Activated T-cell treated with anti-CD3 and anti-CD28 coated beads for 48 hours (primary cell): ENCODE measurements around the gene YTHDC1.
A peak's percentile ranks its signal among the peaks of the same experiment; 100 is the strongest.
"Not testable (repeated sequence)": the region's sequence is repeated elsewhere in the genome, so short reads cannot be mapped to it uniquely, and the experiment has no call there.

Experiments used
- DNase-seq: peaks from one replicate; pipeline ENCODE4 v3.0.0-alpha.2; 2020; ENCODE audit warnings: low read depth

The YTHDC1 gene

DNA sequence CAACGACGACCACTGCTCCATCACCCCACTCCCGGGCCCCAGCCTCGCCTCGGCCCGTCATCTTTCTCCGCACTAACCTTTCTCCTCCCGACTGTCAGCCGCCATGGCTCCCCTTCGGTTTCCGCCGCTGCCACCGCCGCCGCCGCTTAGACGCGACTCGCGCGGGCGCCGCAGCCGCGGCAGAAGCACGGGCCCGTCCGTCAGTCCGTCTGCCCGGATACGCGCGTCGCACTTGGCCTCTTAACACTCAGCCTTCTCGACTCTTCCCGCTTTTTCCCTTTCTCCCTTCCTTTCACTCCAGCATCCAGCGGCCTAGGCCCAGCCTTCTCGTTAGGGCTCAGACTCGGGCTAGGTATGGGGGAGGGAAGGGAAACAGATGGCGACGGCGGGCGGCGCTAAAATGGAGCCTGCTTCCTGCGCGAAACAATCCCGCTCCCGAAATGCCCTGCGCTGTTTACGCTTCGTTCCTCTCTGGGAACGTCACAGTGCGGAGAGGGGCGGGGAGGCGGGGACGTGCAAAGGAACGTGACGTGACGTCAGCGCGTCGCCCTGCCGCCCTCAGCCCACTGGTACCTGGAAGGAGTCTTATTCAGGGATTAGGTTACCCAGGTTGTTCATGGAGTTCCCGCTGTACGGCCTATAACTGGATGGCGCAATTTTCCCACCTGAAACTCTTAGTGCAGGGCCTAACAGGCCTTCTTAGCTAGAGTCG lies at the start of gene YTHDC1:
Gene YTHDC1, minus strand, starts transcription at position 442 of the 712 bp plus-strand sequence. Its CDS starts 337 bp downstream, at position 105.
- peak; percentile 89 for DNase-seq

DNA sequence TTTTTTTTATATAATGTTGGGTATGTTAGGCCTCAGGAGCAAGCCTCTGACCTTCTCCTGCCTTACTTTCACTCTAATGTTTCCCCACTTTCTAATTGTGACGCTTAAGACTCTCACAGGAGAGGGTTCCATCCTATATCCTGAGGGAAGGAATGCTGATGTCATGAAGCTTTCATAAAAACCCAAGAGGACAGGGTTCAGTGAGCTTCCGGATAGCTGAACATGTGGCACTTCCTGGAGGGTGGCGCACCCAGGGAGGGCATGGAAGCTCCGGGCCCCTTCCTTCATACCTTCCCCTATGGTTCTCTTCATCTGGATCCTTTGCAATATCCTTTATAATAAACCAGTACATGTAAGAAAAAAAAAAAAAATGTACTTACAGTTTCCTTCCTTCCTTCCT lies 49.4 kb upstream of the YTHDC1 start:
- no peak for DNase-seq

DNA sequence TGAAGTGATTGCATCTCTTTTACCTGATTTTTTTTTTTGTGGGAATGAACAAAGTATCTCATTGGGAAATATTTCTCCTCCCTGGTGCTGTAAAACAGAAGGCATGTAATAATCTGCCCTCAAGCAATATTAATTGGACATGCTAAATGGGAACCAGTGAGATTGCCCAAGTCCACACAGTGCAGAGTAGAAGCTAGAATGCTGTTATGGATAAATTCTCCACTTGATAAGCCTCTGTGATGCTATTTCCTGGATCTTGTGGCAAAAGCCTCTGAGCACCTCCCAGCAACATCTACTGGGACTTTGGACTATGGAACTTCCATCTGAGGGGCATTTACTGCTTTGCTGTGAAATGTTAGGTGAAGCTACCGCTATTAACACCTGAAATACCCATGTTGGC lies 46.9 kb upstream of the YTHDC1 start:
- DNase-seq = no peak

DNA sequence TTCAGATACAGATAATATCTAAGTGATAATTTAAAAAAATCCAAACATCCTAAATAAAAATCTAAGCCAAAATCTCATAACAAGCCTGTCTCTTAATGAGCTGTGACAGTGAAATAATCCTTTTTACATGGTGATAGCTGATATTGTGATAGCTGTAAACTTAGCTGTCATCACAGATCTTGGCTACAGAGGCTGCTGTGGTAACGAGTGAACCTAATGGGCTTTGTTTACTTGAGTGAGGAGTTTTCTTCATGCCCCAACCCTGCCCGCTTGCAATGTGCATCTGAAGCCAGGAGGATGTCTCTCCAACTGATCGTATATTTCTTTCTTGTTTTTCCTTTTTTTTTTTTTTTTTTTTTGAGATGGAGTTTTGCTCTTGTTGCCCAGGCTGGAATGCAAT lies 41.5 kb upstream of the YTHDC1 start:
- no peak for DNase-seq

DNA sequence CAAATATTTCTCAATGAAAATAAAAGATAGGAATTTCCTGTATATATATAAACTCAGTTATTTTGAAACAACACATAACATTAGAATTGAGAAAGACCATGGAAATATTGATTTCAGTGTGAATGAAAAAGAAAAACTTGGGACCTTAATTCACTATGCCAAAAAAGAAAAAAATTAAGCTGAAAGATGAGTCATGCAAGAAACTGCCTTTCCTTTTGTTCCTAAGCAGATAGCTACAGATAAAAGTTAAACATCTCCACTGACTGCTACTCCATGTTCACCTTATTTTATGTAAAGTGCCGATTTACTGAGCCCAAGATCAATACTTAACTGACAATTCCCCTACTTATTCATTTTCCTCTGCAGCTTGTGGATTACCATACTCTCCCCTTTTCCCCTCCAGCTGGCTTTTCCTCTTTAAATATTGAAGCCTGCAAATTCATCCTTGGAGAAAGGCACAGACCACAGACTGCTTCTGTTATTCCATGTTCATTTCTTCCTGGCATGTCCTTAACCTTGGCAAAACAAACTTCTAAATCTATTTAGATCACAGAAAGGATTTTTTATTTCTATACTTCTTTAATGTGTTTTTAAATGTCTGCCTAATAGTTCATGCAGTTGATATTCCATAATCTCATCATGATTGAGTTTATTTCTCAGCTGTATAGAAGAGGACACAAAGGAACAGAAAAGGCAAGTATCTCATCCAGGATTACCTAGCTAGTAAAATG lies 40.5 kb upstream of the YTHDC1 start:
- no peak for DNase-seq

DNA sequence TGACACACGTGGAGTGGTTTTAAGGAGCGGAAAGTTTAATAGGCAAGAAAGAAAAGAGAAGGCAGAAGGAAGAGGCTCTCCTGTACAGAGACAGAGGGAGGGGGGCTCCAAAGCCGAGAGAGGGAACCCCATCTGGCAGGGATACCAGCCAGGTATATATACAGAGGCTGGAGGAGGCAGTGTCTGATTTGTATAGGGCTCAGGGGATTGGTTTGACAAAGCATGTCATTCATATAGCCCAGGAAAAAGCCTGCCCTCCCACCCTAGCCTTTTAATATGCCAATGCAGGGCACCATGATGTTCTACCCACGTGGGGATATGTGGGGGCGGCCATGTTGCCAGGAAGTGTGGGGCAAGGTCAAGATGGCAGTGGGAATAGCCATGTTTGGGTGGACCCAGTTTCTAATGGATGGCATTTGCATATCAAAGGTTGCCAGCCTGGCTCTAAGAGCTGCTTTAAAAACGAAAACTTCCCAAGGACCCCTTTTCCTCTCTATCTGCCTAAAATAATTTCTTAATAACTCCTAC lies 39.6 kb upstream of the YTHDC1 start:
- DNase-seq = not testable (repeated sequence)

DNA sequence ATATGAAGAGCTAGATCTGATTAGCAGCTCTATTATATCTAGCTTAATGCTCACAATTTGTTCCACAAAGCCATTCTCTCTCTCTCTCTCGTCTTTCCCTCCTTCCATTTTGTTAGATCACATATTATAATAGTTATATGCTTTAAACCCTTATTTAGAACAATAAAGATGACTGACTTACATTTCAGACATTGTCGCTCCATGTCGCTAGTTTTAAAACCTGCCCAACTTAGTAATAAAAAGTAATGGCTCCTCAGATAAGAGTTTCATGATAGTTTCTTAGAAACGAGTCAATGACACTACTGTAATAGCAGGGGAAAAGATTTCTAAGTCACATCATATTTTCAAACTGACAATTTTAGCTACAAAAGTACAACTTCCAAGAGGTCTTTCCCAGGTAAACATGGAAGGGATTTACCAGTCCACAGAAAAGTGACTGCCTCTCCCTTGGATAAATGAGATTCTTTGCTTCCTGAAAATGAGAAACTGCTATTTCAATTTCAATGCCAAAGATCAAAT lies 38.5 kb upstream of the YTHDC1 start:
- no peak for DNase-seq

DNA sequence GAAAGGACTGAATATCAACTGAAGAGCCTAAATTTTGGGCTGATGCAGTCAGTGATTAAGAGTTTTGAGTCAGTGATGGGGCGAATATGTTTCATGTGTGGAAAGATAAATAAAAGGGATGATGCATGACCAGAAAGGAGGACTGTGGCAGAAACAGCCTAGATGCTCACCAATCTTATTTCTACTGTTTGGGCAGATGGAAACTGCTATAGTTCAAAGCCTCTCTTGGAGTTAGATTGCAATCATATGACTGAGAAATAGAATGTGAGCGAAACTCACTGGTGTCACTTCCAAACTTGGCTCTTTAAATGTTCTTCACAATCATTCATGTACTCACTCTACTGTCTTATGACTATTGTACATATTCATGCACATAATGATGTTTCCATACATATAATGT lies 35.4 kb upstream of the YTHDC1 start:
- DNase-seq = no peak

DNA sequence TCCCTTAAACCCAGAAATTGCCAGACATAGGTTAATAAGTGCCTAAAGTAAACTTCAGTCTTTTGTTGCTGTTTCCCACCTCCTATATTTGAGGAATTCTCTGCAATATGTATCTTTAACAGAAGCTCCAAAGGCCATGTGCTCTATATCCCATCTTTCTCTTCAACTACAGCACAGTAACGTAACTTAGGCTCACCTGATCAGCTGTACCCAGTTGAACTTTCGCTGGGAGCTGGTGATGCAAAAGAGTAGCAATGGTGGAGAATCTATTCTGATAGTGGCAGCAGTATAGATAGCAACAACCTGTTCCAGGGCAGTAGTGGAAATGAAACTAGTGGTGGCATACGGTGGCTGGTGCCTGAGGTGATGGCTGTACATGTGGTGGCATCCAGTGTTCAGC lies 33.2 kb upstream of the YTHDC1 start:
- DNase-seq = no peak

DNA sequence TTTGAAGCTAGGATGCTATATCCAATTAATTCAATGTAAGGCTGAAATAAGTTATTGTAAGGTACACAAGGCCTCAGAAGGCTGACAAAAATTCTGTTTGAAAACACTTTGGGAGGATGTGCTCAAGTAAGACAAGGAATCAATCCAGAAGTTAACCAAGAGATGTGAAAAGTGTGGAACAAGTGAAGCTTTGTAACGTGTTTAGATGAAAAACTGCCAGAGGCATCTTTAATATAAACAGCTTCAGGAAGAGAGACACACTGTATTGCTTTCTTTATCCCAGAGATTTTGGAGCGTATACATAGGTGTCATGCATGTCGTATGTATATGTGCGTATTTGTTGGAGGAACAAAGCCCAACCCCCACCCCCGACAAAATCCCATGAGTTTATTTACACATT lies 28.3 kb upstream of the YTHDC1 start:
- no peak for DNase-seq

DNA sequence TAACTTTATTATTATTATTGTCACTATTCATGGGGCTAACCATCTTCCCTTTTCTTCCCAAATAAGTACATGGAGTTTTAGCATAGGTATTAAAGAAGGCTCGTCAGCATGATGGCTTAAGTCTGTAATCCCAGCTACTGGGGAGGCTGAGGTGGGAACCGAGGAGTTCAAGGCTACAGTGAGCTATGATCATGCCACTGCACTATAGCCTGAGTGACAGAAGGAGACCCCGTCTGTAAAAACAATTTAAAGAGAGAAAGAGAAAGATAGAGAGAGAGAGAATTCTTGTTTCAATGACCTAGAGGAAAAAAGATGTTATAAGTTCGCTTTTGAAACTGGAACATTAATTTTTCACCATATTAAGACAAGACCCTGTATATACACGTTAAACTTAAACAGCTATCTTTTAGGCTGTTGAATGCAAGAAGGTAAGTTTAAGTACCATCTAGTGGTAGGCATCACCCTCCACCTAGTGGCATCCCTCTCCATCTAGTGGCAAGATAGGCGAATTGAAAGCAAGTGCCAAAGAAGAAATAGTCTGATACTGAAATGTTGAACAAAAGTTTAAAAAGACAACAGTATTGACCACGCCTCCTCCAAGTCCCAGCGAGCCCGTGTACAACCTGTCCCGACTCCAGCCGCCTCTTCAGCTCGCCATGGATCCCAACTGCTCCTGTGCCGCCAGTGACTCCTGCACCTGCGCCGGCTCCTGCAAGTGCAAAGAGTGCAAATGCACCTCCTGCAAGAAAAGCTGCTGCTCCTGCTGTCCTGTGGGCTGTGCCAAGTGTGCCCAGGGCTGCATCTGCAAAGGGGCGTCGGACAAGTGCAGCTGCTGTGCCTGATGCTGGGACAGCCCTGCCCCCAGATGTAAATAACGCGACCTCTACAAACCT lies 26.0 kb upstream of the YTHDC1 start:
- DNase-seq = peak; percentile 3

DNA sequence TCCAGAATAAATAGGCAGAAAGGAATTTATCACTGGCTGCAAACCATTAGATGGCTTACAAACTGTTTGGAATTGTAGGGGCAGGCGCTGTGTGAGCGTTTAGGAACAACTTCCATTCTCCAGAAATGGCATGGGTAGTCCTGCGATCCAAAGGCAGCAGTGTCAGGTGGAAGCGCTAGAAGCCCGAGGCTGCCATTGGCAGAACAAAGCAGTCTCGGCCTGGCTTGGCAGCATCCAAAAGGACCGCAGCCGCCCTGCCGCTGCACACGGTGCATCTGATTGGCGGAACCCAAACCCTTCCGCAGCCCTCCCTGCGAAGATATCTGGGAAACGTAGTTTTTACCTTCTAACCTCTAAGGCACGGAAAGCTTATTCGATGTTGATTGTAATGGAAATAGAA lies 23.6 kb upstream of the YTHDC1 start:
- peak; percentile 49 for DNase-seq

DNA sequence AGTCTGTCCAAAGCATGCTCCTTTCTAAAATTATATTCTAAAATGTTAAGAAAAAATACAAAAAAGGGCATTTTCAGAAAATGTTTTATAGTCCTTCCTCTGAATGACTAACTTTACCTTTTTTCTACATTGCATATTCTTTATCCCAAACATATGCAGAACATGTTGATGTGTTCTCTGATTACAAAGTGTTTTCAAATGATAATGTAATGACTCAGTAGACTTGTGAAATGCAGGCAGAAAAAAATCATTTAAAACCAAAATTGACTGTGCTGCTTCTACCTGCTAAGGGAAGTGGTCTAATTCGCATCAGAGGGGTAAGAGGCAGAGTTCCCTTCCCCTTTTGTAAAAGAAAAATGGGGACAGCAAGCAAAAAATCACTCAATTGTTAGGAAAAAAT lies 22.7 kb upstream of the YTHDC1 start:
- DNase-seq = no peak

DNA sequence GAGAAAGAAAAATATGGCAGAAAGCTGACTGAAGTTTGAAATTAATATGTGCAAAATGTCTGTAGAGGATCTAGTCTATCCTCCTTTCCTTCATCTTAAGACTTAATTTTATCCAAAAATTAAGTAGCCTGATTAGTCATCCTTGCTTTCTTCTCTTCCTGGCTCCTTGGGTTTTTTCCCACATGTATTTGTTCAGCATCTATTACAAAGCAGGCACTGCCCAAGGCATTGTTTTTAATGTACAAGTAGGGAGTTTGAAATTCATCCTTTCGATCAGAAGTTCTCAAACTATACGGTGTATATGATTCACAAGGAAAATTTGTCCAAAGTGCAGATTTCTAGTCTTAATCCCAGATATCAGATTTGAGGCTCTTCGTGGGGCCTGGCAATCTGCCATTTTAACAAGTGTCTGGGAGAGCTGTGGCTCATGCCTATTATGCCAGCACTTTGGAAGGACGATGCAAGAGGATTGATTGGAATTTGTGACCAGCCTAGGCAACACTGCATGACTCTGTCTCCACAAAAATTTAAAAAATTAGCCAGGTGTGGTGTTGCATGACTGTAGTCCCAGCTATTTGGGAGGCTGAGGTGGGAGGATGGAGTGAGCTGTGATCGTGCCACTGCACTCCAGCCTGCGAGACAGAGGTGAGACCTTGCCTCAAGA lies 19.4 kb upstream of the YTHDC1 start:
- DNase-seq = no peak

DNA sequence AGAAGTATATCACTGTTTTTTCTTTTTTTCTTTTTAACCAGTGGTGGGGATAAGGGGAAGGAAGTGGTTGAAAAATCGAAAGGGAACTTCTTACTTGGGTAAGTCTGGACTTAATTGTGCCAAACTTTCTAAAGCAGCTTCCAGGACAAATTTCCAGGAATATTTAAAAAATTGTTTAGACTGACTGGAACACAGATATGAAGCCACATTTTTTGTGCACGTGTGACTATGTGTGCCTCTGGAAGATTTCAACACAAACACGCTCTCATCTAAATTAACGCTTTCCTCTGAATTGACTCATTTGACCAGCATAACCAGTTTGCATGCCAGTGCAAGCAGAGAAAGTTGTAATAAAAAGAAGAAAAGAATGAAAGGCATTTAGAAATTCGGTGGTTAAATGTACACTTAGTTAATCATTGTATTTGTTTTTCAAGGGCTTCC lies 18.8 kb upstream of the YTHDC1 start:
- no peak for DNase-seq

DNA sequence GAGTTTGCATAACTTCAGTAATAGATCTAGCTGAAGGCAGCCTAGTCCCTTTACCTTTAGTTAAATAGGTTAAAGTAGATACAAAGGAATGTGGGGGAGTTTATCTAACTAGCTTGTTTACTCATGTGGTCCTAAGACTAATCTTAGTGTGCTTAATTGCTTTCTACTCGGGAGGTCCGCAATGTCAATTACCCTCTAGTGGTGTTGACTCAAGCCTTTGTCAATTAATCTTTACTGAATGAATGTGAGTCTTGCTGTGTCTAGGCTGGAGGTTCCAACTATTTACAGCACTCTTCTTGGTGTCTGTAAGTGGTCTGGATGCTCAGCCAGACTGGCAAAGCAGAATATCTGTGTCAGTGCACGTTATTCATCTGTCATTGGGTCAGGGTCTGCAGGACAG lies 17.9 kb upstream of the YTHDC1 start:
- DNase-seq = no peak

DNA sequence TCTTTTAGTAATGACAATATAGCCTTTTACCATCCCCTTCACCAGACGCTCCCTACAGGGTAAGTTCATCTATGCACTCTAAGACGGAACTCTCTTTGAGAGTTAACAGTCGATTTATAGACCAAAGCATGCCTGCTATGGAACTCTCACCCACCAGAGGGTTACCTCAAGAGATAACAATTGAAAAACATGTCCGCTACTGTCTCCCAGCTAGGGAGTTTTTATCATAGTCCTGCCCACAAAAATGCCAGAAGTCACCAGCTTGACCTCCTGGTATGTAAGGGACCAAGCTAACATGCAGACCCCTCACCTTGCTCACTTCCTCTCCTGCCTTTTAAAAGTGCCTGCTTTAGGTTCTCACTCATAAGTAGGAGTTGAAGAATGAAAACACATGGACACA lies 16.7 kb upstream of the YTHDC1 start:
- no peak for DNase-seq

DNA sequence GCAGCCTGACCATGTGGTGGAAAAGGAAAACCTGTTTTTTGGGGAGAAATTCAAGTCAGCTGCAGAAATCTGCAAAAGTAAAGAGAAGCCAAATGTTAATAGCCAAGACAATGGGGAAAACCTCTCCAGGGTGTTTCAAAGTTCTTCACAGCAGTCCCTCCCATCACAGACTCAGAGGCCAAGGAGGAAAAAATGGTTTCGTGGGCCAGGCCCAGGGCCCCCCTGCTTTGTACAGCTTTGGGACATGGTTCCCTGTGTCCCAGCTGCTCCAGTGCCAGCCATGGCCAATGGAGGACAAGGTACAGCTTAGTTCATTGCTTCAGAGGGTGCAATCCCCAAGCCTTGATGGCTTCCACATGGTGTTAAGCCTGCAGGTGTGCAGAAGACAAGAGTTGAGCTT lies 15.2 kb upstream of the YTHDC1 start:
- no peak for DNase-seq

DNA sequence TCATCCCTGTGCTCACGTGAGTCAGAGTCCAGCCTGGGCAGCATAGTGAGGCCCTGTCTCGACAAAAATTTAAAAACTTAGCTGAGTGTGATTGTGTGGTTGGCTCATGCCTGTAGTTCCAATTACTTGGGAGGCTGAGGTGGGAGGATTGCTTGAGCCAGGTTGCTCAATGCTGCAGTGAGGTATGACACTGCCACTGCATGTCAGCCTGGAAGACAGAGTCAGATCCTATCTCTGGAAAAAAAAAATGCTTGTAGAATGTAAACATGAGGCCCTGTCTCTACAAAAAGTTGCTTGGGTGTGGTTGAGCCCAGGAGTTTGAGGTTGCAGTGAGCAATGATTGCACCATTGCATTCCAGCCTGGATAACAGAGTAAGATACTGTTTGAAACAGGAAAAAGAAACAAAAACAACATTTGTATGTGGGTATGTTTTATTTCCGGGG lies 11.3 kb upstream of the YTHDC1 start:
- DNase-seq = no peak

DNA sequence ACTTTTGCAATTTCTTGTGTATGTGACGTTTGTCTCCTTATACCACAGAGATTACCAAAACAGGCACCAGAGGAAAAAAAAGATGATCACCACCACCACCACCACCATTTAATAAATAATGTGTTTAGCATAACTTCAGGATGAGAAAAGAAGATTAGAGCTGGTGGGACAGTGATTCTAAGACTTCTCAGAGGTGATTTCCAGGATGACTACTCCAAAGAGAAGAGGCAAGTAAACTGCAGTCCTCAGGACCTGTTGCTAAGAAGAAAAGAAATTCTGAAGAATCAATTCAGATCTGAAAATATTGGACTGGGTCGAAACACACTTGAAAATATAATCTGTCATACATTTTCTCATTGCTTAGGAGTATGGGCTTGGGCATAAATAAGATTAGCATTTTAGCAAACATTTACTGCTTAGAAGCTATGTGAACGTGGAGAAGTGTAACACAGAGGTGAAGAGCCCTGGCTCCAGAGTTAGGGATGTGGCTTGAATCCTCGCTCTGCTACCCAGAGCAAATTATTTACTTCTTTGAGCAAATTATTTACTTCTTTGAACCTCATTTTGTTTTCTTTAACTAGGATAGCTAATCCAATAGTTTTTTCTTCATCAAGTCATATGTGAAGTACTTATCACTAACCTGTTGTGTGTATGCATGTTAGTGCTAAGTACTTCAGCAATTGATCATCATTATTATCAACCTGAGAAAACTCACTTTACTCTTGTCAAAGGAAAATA lies 10.5 kb upstream of the YTHDC1 start:
- DNase-seq = no peak

DNA sequence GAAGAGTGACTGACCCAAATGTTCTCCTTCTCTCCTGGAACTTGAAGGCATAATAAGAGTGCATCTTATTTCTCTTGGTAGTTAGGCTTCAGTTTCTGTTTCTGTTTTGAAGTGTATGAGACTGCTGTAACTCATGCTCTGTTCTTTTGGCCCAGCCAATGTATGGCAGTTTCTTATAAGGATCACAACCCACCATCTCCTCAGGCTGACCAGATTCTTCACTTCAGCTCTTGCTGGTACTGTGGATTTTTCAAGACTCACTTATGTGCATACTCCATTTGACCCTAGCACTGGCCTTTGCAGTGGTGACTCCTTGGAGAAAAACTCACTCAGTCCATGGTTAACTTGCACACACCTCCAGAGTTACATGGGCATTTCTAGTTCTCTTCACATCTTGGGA lies 9.6 kb upstream of the YTHDC1 start:
- DNase-seq = no peak
